ENCODE results near the gene RRAGD.

RRAGD gene

GRCh38 chr6:89371849-89372505, 40.1 kb downstream of the RRAGD start:
- DNase-seq: peak; percentile 73

- DNase-seq: no peak
Observed at GRCh38 chr6:89368999-89369398, 43.1 kb downstream of the RRAGD start.

DNA sequence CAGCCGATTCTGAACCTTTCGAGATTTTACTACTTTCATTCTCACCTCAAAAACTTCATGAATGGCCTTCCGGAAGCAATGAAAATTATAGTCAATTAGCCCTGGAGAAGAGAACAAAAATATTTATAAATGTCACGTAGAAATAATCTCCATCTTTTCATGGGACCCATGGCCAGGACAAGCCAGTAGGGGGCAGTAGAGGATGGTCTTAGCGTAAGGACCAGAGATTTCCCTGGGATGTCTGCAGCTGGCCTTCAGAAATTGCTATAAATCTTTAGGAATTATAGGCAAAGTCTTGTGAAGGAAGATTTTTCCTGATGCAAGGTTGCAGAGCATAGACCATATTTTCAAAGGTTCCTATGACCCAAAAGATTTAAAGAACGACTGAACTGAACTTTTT, 44.0 kb downstream of the RRAGD start:
- DNase-seq: peak; percentile 54

- DNase-seq: no peak
Observed at GRCh38 chr6:89364586-89364985, 47.5 kb downstream of the RRAGD start.

GRCh38 chr6:89361171-89361570, 50.9 kb downstream of the RRAGD start:
- no peak for DNase-seq

DNA sequence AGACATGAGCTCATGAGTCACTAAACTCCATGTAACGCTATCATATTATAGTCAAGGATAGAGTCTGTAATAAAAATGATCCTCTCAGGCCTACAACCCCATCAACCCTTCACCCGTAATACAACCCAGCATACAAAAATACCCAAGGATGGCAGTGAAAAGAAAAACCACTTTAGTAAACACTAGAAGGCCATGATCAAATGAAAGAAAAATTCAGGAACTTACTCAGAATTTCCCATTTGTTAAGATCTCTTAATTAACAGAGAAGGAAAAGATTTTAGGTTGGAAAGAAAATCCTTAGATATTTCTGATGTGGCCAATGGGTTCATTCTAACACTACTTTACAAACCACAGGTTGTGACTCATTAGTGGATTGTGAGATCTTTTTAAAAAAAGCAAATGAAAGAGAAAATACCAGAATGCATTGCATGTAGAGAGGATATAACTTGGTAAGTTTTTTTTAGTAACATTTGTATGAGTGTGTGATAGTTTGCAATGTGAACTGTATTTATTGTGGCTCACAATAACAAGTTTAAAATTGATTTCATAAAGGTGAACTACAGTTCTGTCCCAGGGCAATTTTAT, 51.6 kb downstream of the RRAGD start:
- DNase-seq: no peak

- DNase-seq: no peak
Observed at GRCh38 chr6:89359561-89359960, 52.5 kb downstream of the RRAGD start.

GRCh38 chr6:89357390-89357789, 54.7 kb downstream of the RRAGD start:
- no peak for DNase-seq

DNA sequence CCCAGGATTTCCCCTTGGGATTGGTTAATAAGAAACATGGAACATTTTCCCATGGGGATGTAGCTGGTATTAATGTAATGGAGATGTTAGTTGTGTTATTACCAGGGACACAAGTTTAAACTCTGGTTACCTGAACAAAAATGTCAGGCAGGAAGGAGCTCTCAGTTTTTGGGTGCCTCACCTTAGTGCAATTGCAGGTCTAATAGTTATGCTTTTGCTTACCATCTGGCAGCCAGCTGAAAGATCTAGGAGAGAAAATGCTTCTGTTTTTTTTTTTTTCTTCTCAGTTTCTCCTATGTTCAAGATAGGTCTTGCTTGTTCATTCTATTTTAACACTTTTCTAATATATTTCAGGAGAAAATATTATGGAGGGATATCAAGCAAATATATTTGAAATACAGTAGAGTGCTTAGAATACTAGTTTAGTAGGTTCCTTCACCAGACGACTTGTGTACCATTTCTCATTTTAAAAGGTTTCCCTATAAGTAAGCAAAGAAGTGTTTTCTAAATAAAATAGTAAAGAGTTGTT, 55.4 kb downstream of the RRAGD start:
- no peak for DNase-seq

- no peak for DNase-seq
Observed at GRCh38 chr6:89355511-89356194, 56.4 kb downstream of the RRAGD start.

GRCh38 chr6:89353702-89354392, 58.2 kb downstream of the RRAGD start:
- DNase-seq: peak; percentile 86

- no peak for DNase-seq
Observed at GRCh38 chr6:89353118-89353556, 58.9 kb downstream of the RRAGD start.

DNA sequence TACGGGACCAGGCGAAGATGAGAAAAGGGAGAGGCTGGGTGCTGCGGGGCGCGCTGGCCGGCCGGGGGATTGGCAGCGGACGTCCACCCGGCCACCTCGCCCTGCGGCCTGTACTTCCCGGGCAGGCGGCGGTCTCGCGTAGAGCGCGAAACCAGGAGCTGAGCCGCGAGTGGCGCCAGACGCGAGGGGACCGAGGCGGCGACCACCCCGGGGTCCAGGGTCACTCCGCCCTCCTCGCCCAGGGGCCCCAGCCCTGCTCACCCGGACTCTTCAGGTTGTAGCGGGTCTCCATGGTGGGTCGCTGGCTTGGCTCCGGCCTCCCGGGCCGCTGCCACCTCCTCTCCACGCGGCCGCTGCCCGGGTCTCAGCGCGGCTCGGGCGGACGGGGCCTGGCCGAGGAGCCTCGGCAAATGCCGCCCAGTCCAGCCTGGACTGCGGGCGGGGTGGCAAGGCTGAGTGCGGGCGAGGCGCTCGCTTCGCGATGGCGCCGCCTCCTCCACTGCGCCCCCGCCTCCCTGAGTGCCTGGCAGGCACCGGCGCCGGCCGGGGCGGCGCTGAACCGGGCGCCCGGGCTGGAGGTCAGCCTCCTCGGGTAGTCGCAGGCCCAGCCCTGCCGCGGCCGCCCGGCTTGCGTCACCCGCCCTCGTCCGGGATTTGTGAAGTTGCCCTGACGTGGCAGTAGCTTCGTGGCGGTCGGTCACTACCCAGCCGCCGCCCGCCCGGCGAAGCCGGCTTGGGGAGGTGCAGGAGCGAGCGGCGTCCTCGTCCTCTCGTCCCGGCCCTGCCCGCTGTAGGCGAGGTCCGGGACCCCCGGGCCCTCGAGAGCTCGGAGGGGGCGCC, 59.6 kb downstream of the RRAGD start, which contains the start of gene UBE2J1:
Gene UBE2J1, minus strand, starts transcription at position 445 of the 840 bp plus-strand sequence. Its CDS starts 153 bp downstream, at position 292.
- DNase-seq: peak; percentile 68

- DNase-seq: peak; percentile 43
Observed at GRCh38 chr6:89351671-89352277, 60.3 kb downstream of the RRAGD start.

GRCh38 chr6:89350281-89350966, 61.6 kb downstream of the RRAGD start:
- no peak for DNase-seq

DNA sequence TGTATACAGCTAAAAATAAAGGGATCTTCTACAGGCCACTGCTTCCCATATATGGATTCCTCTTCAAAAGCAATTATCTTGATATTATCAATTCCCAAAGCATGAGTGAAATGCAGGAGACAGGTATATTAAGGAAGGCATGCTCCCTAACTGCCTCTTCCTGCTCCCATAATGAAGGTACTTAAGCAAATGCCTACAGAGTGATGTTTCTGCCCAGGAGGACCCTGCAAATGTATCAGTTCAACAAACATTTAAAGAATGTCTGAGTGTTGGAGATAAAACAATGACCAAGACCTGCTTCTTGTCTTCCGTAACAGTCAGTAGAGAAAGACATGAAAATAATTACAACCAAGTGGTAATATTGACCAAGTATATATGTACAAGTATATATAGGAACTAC, 63.7 kb downstream of the RRAGD start:
- no peak for DNase-seq

DNA sequence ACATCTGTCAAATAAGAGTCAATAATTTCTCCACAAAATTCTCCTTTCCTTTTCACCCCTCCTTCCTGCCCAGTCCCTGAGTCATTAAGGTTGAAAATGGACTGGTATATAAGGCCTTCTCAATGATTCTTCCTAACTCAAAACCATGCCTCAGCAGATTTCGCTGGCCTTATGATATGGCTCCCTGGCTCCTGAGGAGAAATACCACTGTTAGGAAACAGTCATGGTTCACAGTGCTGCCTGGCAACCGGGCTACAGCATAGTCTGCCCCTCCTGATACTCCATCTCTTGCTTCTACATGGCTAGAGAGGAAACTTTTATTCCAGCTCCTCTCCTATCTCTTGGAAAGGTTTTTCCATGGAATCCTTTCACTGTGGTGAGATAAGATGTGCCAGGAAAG, 64.2 kb downstream of the RRAGD start:
- DNase-seq: no peak

- no peak for DNase-seq
Observed at GRCh38 chr6:89346433-89346832, 65.6 kb downstream of the RRAGD start.

GRCh38 chr6:89339565-89339964, 72.5 kb downstream of the RRAGD start:
- DNase-seq: no peak

DNA sequence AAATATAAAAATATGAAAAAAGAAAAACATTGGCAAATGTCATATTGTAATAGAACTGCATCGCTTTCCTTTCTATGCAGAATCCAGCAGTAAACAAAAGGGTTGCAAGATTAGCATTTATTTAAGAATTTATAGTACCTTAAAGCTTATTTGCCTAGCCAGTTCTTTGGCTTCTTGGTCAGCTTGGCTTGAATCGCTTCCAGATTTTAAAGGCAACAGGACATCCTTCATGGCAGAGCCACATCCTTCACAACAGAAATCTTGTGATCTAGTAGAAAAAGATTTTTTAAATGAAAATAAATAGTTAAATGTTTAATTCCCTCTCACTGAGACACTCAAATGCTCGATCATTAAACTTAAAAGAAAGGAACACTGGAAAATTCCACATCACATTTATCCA, 76.9 kb downstream of the RRAGD start:
- DNase-seq: no peak

- DNase-seq: no peak
Observed at GRCh38 chr6:89330910-89331309, 81.2 kb downstream of the RRAGD start.

Data from NCI-H345 (cell line).